K562 (cell line): ENCODE results near the gene NR5A1. TPM values are rescaled to one million over a fixed set of nuclear protein-coding genes. Genes with fewer than 3 reads are reported as not detected.

Experiments
- ATAC-seq: fragments of 200-7000 bp; cut with Tn5 transposase; 3 replicates; pipeline ENCODE4 v1.9.1; 2020; ENCODE audit warnings: moderate library complexity
- BruUV-seq: library from RNA; stranded (reverse); fragments of 400-500 nt; replicated peaks from 2 replicates; lab custom pipeline; 2021; lab: Mats Ljungman, UMichigan
- CTCF ChIA-PET: fragments of 300-600 bp; formaldehyde crosslinking; extraction: SDS; loops from one replicate; lab custom pipeline; 2021; ENCODE audit warnings: low intra/inter-chr PET ratio; lab: Yijun Ruan, JAX
- POLR2A ChIA-PET: fragments of 300-600, 350-650 bp; sonication (Branson Sonifier 250); formaldehyde crosslinking; extraction: SDS; loops from one replicate; lab custom pipeline; 2021; ENCODE audit warnings: antibody characterized with exemption, inconsistent platforms; lab: Yijun Ruan, JAX
- DNase-seq, 4 experiments: peaks; one replicate each; pipeline versions ENCODE4 v3.0.0 to v3.0.0-alpha.2; 2011 to 2018; ENCODE audit warnings: low spot score in 3 of 4, mixed read lengths in 3 of 4; ENCODE audit errors: extremely low read depth in 1 of 4
- FAIRE-seq: peaks from 2 replicates; lab custom pipeline; 2011; peaks lifted over from hg19 to GRCh38; lab: Jason Lieb, UNC
- H2AFZ ChIP-seq: 2 replicates; pipeline ENCODE4 v1.6.0; 2011; ENCODE audit warnings: low read depth, low read length, control low read depth, inconsistent platforms
- H3K27ac ChIP-seq: fragments of 200-600 bp; 3 replicates; pipeline ENCODE4 v1.8.0; 2011; ENCODE audit warnings: low read depth, mild to moderate bottlenecking, control low read depth, inconsistent platforms, low read length, moderate library complexity, mixed read lengths; ENCODE audit errors: extremely low read depth
- H3K27me3 ChIP-seq, 2 experiments: fragments of 300-600 bp in 1 of 2; 2 replicates in 1 of 2; 3 replicates in 1 of 2; pipeline versions ENCODE4 v1.6.0 to v1.8.0; 2011; ENCODE audit warnings: inconsistent platforms in 2 of 2, low read length in 2 of 2, mild to moderate bottlenecking in 1 of 2, mixed read lengths in 1 of 2, moderate library complexity in 1 of 2; ENCODE audit not compliant: control insufficient read depth in 2 of 2, insufficient read depth in 2 of 2
- H3K36me3 ChIP-seq: fragments of 300-600 bp; 3 replicates; pipeline ENCODE4 v1.8.0; 2011; ENCODE audit warnings: mild to moderate bottlenecking, low read length, inconsistent platforms; ENCODE audit not compliant: control insufficient read depth, insufficient read depth
- H3K4me1 ChIP-seq, 2 experiments: fragments of 200-600 bp in 1 of 2; replicated peaks in 1 of 2; 2 replicates in 1 of 2; 3 replicates in 1 of 2; pipeline versions ENCODE4 v1.5.1 to v1.8.0; 2011; ENCODE audit warnings: inconsistent platforms in 2 of 2, low read length in 2 of 2, mild to moderate bottlenecking in 1 of 2, mixed read lengths in 1 of 2, moderate library complexity in 1 of 2; ENCODE audit not compliant: control insufficient read depth in 2 of 2, insufficient read depth in 2 of 2
- H3K4me2 ChIP-seq: 2 replicates; pipeline ENCODE4 v1.6.1; 2011; ENCODE audit warnings: low read length, control low read depth, inconsistent platforms, mixed read lengths; ENCODE audit not compliant: insufficient read depth
- H3K4me3 ChIP-seq: fragments of 200-600 bp; sonication (generic), shearing (Covaris generic); 2 replicates; pipeline ENCODE4 v1.5.1; 2016; ENCODE audit warnings: control low read depth, inconsistent platforms
- H3K79me2 ChIP-seq: fragments of 200-600 bp; 3 replicates; pipeline ENCODE4 v1.8.0; 2011; ENCODE audit warnings: low read length, inconsistent platforms; ENCODE audit not compliant: control insufficient read depth, insufficient read depth
- H3K9ac ChIP-seq, 2 experiments: 2 replicates each; pipeline versions ENCODE4 v1.6.0 to v1.6.1; 2011; ENCODE audit warnings: low read depth in 2 of 2, low read length in 2 of 2, control low read depth in 1 of 2, inconsistent platforms in 1 of 2, mild to moderate bottlenecking in 1 of 2, mixed read lengths in 1 of 2; ENCODE audit not compliant: insufficient read depth in 1 of 2
- H3K9me1 ChIP-seq: one replicate; pipeline ENCODE4 v1.6.0; 2011; ENCODE audit warnings: inconsistent platforms, mild to moderate bottlenecking, low read length, moderate library complexity; ENCODE audit not compliant: control insufficient read depth, insufficient read depth
- H3K9me3 ChIP-seq: replicated peaks from 2 replicates; pipeline ENCODE4 v1.5.1; 2011; ENCODE audit warnings: low read depth, low read length, inconsistent platforms; ENCODE audit not compliant: control insufficient read depth, insufficient read depth
- H4K20me1 ChIP-seq: replicated peaks from 2 replicates; pipeline ENCODE4 v1.6.1; 2011; ENCODE audit warnings: low read length, inconsistent platforms, mixed read lengths; ENCODE audit not compliant: control insufficient read depth, insufficient read depth
- CREB5 ChIP-seq: fragments of 250-450 bp; sonication (Bioruptor Pico); IDR thresholded peaks from 2 replicates; pipeline ENCODE4 v1.5.0; 2020; ENCODE audit warnings: mild to moderate bottlenecking
- CTCFL ChIP-seq: IDR thresholded peaks from 2 replicates; pipeline ENCODE4 v1.6.1; 2011; ENCODE audit warnings: borderline replicate concordance, low read depth, mild to moderate bottlenecking, moderate library complexity, low read length; ENCODE audit not compliant: insufficient read depth, poor library complexity, severe bottlenecking
- EHMT2 ChIP-seq: fragments of 450-650 bp; IDR thresholded peaks from 2 replicates; pipeline ENCODE4 v1.6.1; 2018; ENCODE audit warnings: antibody characterized with exemption
- ELK3 ChIP-seq: fragments of 450-650 bp; formaldehyde crosslinking; IDR thresholded peaks from 2 replicates; pipeline ENCODE4 v1.4.0; 2020; ENCODE audit warnings: mild to moderate bottlenecking
- HEY1 ChIP-seq: fragments of 250-450 bp; sonication (Bioruptor Pico); IDR thresholded peaks from 2 replicates; pipeline ENCODE4 v1.5.0; 2020; ENCODE audit warnings: mild to moderate bottlenecking, moderate library complexity, borderline replicate concordance
- HMG20B ChIP-seq: fragments of 250-450 bp; sonication (Bioruptor Pico); IDR thresholded peaks from 2 replicates; pipeline ENCODE4 v1.5.0; 2021; ENCODE audit warnings: mild to moderate bottlenecking
- HNRNPLL ChIP-seq: fragments of 200-400 bp; formaldehyde crosslinking; IDR thresholded peaks from 2 replicates; pipeline ENCODE4 v1.6.1; 2017; ENCODE audit warnings: low read length, low read depth, mild to moderate bottlenecking; ENCODE audit not compliant: poor library complexity, severe bottlenecking
- KLF1 ChIP-seq: fragments of 450-650 bp; IDR thresholded peaks from 2 replicates; pipeline ENCODE4 v1.6.1; 2016; ENCODE audit warnings: missing genetic modification characterization, missing compliant biosample characterization
- SNAPC5 ChIP-seq: fragments of 250-450 bp; sonication (Bioruptor Pico); IDR thresholded peaks from 2 replicates; pipeline ENCODE4 v1.8.0; 2021; ENCODE audit warnings: moderate library complexity, mild to moderate bottlenecking, inconsistent platforms
- YBX1 ChIP-seq: fragments of 450-650 bp; IDR thresholded peaks from 2 replicates; pipeline ENCODE4 v1.7.1; 2016; ENCODE audit warnings: mild to moderate bottlenecking
- ZBTB2 ChIP-seq: fragments of 450-650 bp; IDR thresholded peaks from 2 replicates; pipeline ENCODE4 v1.6.1; 2016; ENCODE audit warnings: antibody characterized with exemption
- ZFPM2 ChIP-seq: fragments of 250-450 bp; sonication (Bioruptor Pico); IDR thresholded peaks from 2 replicates; pipeline ENCODE4 v1.5.1; 2022; ENCODE audit warnings: mild to moderate bottlenecking
- ZNF644 ChIP-seq: fragments of 200-800 bp; sonication (Bioruptor generic); IDR thresholded peaks from 2 replicates; pipeline ENCODE4 v1.6.1; 2016; ENCODE audit warnings: low read depth, missing genetic modification characterization, missing compliant biosample characterization
- WGBS: fragments of 100-300 bp; shearing (Covaris generic); methylation state at CpG from one replicate; pipeline ENCODE4 v1.1.6; 2016; ENCODE audit warnings: low coverage, mixed read lengths; ENCODE audit not compliant: insufficient coverage; ENCODE audit errors: missing lambda C conversion rate; 5-methylcytosine and 5-hydroxymethylcytosine counted together
- in situ Hi-C: fragments of 300-500 bp; cut with MboI; formaldehyde crosslinking; loops from 4 replicates; pipeline ENCODE4 v1.15.0; 2018; ENCODE audit warnings: inconsistent platforms, mixed read lengths
- intact Hi-C: fragments of 100-400 bp; cut with micrococcal nuclease; formaldehyde crosslinking; loops from 2 replicates; pipeline ENCODE4 v1.14.2; 2022
- polyA plus RNA-seq, 8 experiments: library from polyadenylated mRNA; depleted of rRNA in 4 of 8; stranded (reverse) in 5 of 8; unstranded in 3 of 8; fragments of >200 nt; fragmentation: Nextera tagmentation in 2 of 8; fragmentation: Illumina TruSeq in 1 of 8; extraction: Ambion mirVana in 2 of 8; extraction: Trizol in 1 of 8; gene quantifications; 2 replicates each; pipeline versions ENCODE4 v1.2.1 to v1.2.3, GENCODE V29; 2011 to 2014; ENCODE audit warnings: inconsistent platforms in 1 of 8, missing spikeins in 1 of 8
- total RNA-seq, 7 experiments: library from RNA; depleted of rRNA in 6 of 7; stranded (reverse); fragments of >200 nt in 6 of 7; fragmentation: Illumina TruSeq in 2 of 7; extraction: Trizol in 2 of 7; gene quantifications; 2 replicates each; pipeline versions ENCODE4 v1.2.1 to v1.2.3, GENCODE V29; 2011 to 2021; ENCODE audit warnings: low replicate concordance in 1 of 7

The NR5A1 gene
- total and polyA plus RNA-seq, 9 of the 15 experiments (the other 6 are each of a cell fraction or from before 2014, with no cell fraction given), result 0.11 to 0.32 (median 0.20) TPM; not detected in 6

GRCh38 chr9:124498040-124498439, 9.2 kb downstream of the NR5A1 start:
- H3K4me2 ChIP-seq, result no peak overlapping the region
- TF ChIP-seq CTCFL (no peak), HMG20B (CRISPR knock-in tag) (no peak), HNRNPLL (no peak), YBX1 (no peak), ZNF644 (tag) (no peak), EHMT2 (no peak), ZFPM2 (CRISPR knock-in tag) (no peak), HEY1 (no peak), KLF1 (no peak), CREB5 (no peak), ELK3 (no peak), ZBTB2 (no peak), SNAPC5 (CRISPR knock-in tag) (no peak)

More at GRCh38 chr9:124498040-124498439, 9.2 kb downstream of the NR5A1 start:
- peaks cover 29 to 85% of the 10 kb centered on the region in 2 experiments; a peak in 4 of 5 replicates for H3K27me3 ChIP-seq
- no peak overlapping the region for H3K9ac ChIP-seq
- no peaks in the 10 kb centered on the region for H3K9me3 ChIP-seq
- H3K79me2 ChIP-seq, result no peaks in the 10 kb centered on the region
- DNase-seq (no peak), ATAC-seq (no peak), FAIRE-seq (no peak)
- ChIA-PET POLR2A (interaction anchor here (0.6 to 1.1 kb wide), 6 partner anchors 13 to 354 kb away, joined by 3 to 4 read pairs (median 3); no protein-coding TSS in a partner anchor), CTCF (no interaction called here)
- H3K9me1 ChIP-seq, result no peaks in the 10 kb centered on the region
- BruUV-seq, result no TSS peak
- peaks cover 11 to 41% of the 10 kb centered on the region in 2 experiments; a peak in 3 of 5 replicates for H3K4me1 ChIP-seq
- peaks cover 27% of the 10 kb centered on the region; the same call in 1 of the 2 replicates for H4K20me1 ChIP-seq
- no peak overlapping the region for H3K4me3 ChIP-seq
- in situ Hi-C loops, result no loop called here
- 3% methylated on average over 6 of the region's 6 CpGs for WGBS
- no peak overlapping the region for H3K27ac ChIP-seq
- H3K36me3 ChIP-seq, result no peaks in the 10 kb centered on the region
- intact Hi-C loops, result no loop called here
- H2AFZ ChIP-seq, result no peak overlapping the region
